PC-3 (cell line): ENCODE measurements around the gene IQCN. TPM values are rescaled to one million over a fixed set of nuclear protein-coding genes. Genes with fewer than 3 reads are reported as not detected.
A peak's percentile ranks its signal among the peaks of the same experiment; 100 is the strongest.

Experiments
- ATAC-seq: fragments of 200-7000 bp; cut with Tn5 transposase; 2 replicates; pipeline ENCODE4 v1.9.1; 2020; ENCODE audit warnings: mild to moderate bottlenecking, moderate library complexity
- BruUV-seq: library from RNA; stranded (reverse); fragments of 400-500 nt; replicated peaks from 2 replicates; lab custom pipeline; 2021; lab: Mats Ljungman, UMichigan
- CTCF ChIA-PET: fragments of 300-600 bp; sonication (Branson Sonifier 250); formaldehyde crosslinking; loops from one replicate; lab custom pipeline; 2022; ENCODE audit warnings: antibody characterized with exemption; lab: Charles Lee
- POLR2A ChIA-PET: fragments of 300-600 bp; sonication (Branson Sonifier 250); formaldehyde crosslinking; loops from one replicate; lab custom pipeline; 2022; ENCODE audit warnings: antibody characterized with exemption; ENCODE audit not compliant: unreplicated experiment; lab: Charles Lee
- DNase-seq: peaks from one replicate; pipeline ENCODE4 v3.0.0-alpha.2; 2015
- H2AFZ ChIP-seq: fragments of 300-600 bp; sonication (generic); 2 replicates; pipeline ENCODE4 v1.6.0; 2016; ENCODE audit warnings: antibody characterized with exemption, low read length
- H3F3A ChIP-seq: fragments of 300-600 bp; sonication (generic); one replicate; pipeline ENCODE4 v1.6.0; 2017; ENCODE audit warnings: antibody characterized with exemption, low read length, control low read depth, mild to moderate bottlenecking; ENCODE audit not compliant: unreplicated experiment
- H3K27ac ChIP-seq: fragments of 300-600 bp; sonication (generic); 2 replicates; pipeline ENCODE4 v1.5.1; 2016; ENCODE audit warnings: mild to moderate bottlenecking, low read length
- H3K27me3 ChIP-seq: fragments of 300-600 bp; sonication (generic); 2 replicates; pipeline ENCODE4 v1.6.1; 2016; ENCODE audit warnings: low read length, mixed read lengths
- H3K36me3 ChIP-seq: fragments of 300-600 bp; sonication (generic); 2 replicates; pipeline ENCODE4 v1.6.1; 2016; ENCODE audit warnings: low read depth, mixed run types, low read length, mixed read lengths
- H3K4me1 ChIP-seq: fragments of 300-600 bp; sonication (generic); 2 replicates; pipeline ENCODE4 v1.5.1; 2016; ENCODE audit warnings: low read length; ENCODE audit not compliant: insufficient read depth
- H3K4me2 ChIP-seq: fragments of 300-600 bp; sonication (generic); 2 replicates; pipeline ENCODE4 v1.6.0; 2016; ENCODE audit warnings: low read length
- H3K4me3 ChIP-seq: fragments of 300-600 bp; sonication (generic); 2 replicates; pipeline ENCODE4 v1.5.1; 2016; ENCODE audit warnings: mild to moderate bottlenecking, low read length, mixed read lengths
- H3K79me2 ChIP-seq: fragments of 300-600 bp; sonication (generic); 2 replicates; pipeline ENCODE4 v1.6.1; 2017; ENCODE audit warnings: low read length, mixed read lengths
- H3K9ac ChIP-seq: fragments of 300-600 bp; sonication (generic); 2 replicates; pipeline ENCODE4 v1.6.0; 2016; ENCODE audit warnings: mild to moderate bottlenecking, low read length
- H3K9me2 ChIP-seq: fragments of 300-600 bp; sonication (generic); replicated peaks from 2 replicates; pipeline ENCODE4 v1.6.1; 2016; ENCODE audit warnings: mixed run types, low read length, mixed read lengths
- H3K9me3 ChIP-seq: fragments of 300-600 bp; sonication (generic); 2 replicates; pipeline ENCODE4 v1.6.1; 2016; ENCODE audit warnings: low read length, mixed read lengths
- H4K20me1 ChIP-seq: fragments of 300-600 bp; sonication (generic); 2 replicates; pipeline ENCODE4 v1.6.1; 2016; ENCODE audit warnings: low read length, mixed read lengths
- CTCF ChIP-seq: fragments of 300-600 bp; sonication (generic); conservative IDR thresholded peaks from 2 replicates; pipeline ENCODE4 v1.5.1; 2017; ENCODE audit warnings: antibody characterized with exemption, low read depth, mild to moderate bottlenecking, low read length
- EZH2 ChIP-seq: fragments of 300-600 bp; sonication (generic); IDR thresholded peaks from one replicate; pipeline ENCODE4 v1.6.1; 2017; ENCODE audit warnings: antibody characterized with exemption, mild to moderate bottlenecking, low read length; ENCODE audit not compliant: unreplicated experiment
- EZH2phosphoT487 ChIP-seq: fragments of 300-600 bp; sonication (generic); IDR thresholded peaks from 2 replicates; pipeline ENCODE4 v1.6.1; 2018; ENCODE audit warnings: mild to moderate bottlenecking, antibody characterized with exemption, low read length, borderline replicate concordance
- intact Hi-C: fragments of 100-400 bp; cut with micrococcal nuclease; formaldehyde crosslinking; loops from 2 replicates; pipeline ENCODE4 v1.9.0; 2023
- total RNA-seq: library from RNA; depleted of rRNA; stranded (reverse); fragments of >200 nt; gene quantifications from 2 replicates; pipeline ENCODE4 v1.2.3, GENCODE V29; 2014

The IQCN gene
- total RNA-seq, 1 experiment from 2014 or later = 0.33 TPM

- Histone ChIP-seq H3K27ac (peak within 1 kb of the TSS; percentile 99), H4K20me1 (peaks cover 13% of the 10 kb centered on the region), H2AFZ (peak within 1 kb of the TSS; percentile 75), H3K79me2 (peaks cover 29% of the 10 kb centered on the region), H3K36me3 (no peaks in the 10 kb centered on the region), H3K4me1 (peaks cover 18% of the 10 kb centered on the region), H3K9ac (peak within 1 kb of the TSS; percentile 93), H3F3A (no peaks in the 10 kb centered on the region), H3K9me2 (no peaks in the 10 kb centered on the region), H3K27me3 (no peaks in the 10 kb centered on the region), H3K4me3 (peak within 1 kb of the TSS; percentile 89), H3K9me3 (no peaks in the 10 kb centered on the region), H3K4me2 (peak within 1 kb of the TSS; percentile 98)
- BruUV-seq = no TSS peak
- intact Hi-C loops = no loop called here
- DNase-seq (peak; percentile 98), ATAC-seq (peak; percentile 82)
- POLR2A ChIA-PET = interaction anchor here (0.5 to 3.8 kb wide), 20 partner anchors 11 to 999 kb away, joined by 3 to 47 read pairs (median 4); partner anchors contain the start of genes LSM4 and RAB3A
- TF ChIP-seq CTCF (no peak), EZH2phosphoT487 (no peak), EZH2 (no peak)
- CTCF ChIA-PET = interaction anchor here (0.6 to 1.2 kb wide), 3 partner anchors 41 to 89 kb away, joined by 4 to 9 read pairs (median 4); partner anchors contain the start of gene LSM4
Observed at GRCh38 chr19:18281082-18282020, 7.1 kb upstream of the IQCN start, which contains the start of gene JUND. JUND (minus strand) TSS chr19:18281622; CDS start chr19:18281484, 138 bp downstream.

- ChIA-PET POLR2A (interaction anchor here (0.5 to 3.8 kb wide), 7 partner anchors 13 to 998 kb away, joined by 4 to 47 read pairs (median 15); partner anchors contain the start of gene LSM4), CTCF (interaction anchor here (0.5 to 1.6 kb wide), 9 partner anchors 12 to 421 kb away, joined by 3 to 64 read pairs (median 4); partner anchors contain the start of gene LSM4)
- peak overlapping the region; percentile 79 for H3K9ac ChIP-seq
- DNase-seq (peak; percentile 72), ATAC-seq (peak; percentile 11)
- no peaks in the 10 kb centered on the region for H3K36me3 ChIP-seq
- H4K20me1 ChIP-seq = peaks cover 13% of the 10 kb centered on the region
- peak overlapping the region; percentile 58 for H3K27ac ChIP-seq
- BruUV-seq = no TSS peak
- intact Hi-C loops = no loop called here
- no peaks in the 10 kb centered on the region for H3K9me2 ChIP-seq
- H3K79me2 ChIP-seq = peaks cover 29% of the 10 kb centered on the region
- no peak for TF ChIP-seq EZH2
- no peak for TF ChIP-seq CTCF
- TF ChIP-seq EZH2phosphoT487 = no peak
- peak overlapping the region; percentile 95 for H3K4me2 ChIP-seq
- no peaks in the 10 kb centered on the region for H3K9me3 ChIP-seq
- peak overlapping the region; percentile 89 for H3K4me3 ChIP-seq
- H3K27me3 ChIP-seq = no peaks in the 10 kb centered on the region
- no peaks in the 10 kb centered on the region for H3F3A ChIP-seq
- H3K4me1 ChIP-seq = peaks cover 21% of the 10 kb centered on the region
- H2AFZ ChIP-seq = 0 out of 2 replicates have a peak overlapping the region, but pooled peaks have one; percentile 48
Observed at GRCh38 chr19:18280247-18281081, 6.2 kb upstream of the IQCN start.
